NAMALWA (cell line): ENCODE measurements around the gene HBG2.
"Not testable (repeated sequence)": the region's sequence is repeated elsewhere in the genome, so short reads cannot be mapped to it uniquely, and the experiment has no call there.

Experiments
- DNase-seq: peaks from one replicate; pipeline ENCODE4 v3.0.0-alpha.2; 2015; ENCODE audit warnings: low spot score

HBG2 gene

DNA sequence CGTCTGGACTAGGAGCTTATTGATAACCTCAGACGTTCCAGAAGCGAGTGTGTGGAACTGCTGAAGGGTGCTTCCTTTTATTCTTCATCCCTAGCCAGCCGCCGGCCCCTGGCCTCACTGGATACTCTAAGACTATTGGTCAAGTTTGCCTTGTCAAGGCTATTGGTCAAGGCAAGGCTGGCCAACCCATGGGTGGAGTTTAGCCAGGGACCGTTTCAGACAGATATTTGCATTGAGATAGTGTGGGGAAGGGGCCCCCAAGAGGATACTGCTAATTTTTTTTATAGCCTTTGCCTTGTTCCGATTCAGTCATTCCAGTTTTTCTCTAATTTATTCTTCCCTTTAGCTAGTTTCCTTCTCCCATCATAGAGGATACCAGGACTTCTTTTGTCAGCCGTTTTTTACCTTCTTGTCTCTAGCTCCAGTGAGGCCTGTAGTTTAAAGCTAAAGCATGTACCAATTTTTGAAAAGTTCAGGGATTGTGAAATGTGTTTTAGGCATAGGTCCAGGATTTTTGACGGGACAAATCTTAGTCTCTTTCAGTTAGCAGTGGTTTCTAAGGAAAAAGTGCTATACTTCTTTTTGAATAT lies 4.7 kb downstream of the HBG2 start, which contains the start of gene HBG1:
Gene HBG1 (minus strand): TSS at position 51 of the 590 bp plus-strand sequence. CDS start 53 bp downstream, outside the sequence.
- not testable (repeated sequence) for DNase-seq

GRCh38 chr11:5248498-5248897 lies 6.1 kb downstream of the HBG2 start:
- not testable (repeated sequence) for DNase-seq

DNA sequence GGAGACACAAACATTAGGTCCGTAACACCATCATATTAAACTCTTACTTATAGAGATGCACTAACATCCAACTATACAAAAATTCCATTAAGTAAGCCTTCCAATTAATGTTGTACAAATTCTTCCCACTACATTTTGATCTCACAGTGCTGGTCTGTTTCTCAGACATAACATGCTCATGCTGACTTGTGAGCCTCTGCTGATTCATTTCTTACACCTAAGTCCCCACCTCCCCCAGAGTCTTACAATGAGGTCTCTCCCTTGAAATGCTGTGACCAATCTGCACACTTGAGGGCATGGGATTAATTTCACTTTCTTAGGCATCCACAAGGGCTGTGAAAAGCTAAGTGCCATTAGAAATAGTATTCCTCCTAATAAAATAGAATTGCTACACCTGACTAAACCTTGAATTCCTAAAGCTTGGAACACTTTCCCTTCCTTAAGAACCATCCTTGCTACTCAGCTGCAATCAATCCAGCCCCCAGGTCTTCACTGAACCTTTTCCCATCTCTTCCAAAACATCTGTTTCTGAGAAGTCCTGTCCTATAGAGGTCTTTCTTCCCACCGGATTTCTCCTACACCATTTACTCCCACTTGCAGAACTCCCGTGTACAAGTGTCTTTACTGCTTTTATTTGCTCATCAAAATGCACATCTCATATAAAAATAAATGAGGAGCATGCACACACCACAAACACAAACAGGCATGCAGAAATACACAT lies 6.9 kb downstream of the HBG2 start:
- no peak for DNase-seq

DNA sequence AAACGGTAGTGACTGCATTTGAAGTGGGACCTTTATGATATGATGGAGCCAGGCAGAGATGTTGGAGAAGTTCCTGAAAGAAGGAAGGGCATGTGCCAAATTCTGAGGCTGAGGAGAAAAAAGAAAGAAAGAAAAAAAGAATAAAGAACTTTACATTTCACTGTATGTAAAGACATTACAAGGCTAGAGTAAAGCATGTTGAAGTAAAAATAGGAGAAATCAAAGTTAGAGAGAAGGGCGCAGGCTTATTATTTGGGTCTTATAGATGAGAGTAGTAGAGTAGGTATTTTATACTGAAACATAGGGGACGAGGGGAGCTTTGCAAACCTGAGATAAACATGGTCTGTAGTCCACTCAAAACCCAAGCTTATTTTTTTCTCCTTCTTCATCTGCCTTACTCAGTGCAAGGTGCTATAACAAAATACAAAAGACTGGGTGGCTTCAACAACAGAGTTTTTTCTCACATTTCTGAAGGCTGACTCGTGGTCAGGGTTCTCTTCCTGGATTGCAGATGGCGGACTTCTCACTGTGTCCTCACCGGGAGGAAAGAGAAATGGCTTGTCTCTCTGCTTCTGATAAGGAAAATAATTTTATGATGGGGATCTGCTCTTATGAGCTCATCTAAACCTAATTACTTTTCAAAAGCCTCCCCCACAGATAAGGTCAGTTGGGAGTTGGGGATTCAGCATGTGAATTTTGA lies 7.7 kb downstream of the HBG2 start:
- DNase-seq: no peak

GRCh38 chr11:5245155-5245554 lies 9.4 kb downstream of the HBG2 start:
- DNase-seq: no peak

DNA sequence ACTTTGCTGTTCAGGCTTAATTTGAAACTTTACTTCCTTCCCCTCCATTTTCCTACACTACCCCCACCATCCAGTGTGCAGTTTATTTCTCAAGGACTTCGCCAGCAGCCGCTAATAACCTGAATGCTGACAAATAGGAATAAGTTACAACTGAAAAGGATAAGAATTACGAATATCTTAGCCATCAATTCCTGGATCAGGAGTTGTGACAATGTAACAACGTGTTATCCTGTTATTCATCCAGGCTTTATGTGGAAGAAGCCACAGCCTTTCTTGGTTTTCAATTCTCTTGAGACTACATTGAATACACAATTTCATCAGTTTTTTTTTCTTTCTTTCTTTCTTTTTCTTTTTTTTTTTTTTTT lies 10.8 kb downstream of the HBG2 start:
- no peak for DNase-seq

DNA sequence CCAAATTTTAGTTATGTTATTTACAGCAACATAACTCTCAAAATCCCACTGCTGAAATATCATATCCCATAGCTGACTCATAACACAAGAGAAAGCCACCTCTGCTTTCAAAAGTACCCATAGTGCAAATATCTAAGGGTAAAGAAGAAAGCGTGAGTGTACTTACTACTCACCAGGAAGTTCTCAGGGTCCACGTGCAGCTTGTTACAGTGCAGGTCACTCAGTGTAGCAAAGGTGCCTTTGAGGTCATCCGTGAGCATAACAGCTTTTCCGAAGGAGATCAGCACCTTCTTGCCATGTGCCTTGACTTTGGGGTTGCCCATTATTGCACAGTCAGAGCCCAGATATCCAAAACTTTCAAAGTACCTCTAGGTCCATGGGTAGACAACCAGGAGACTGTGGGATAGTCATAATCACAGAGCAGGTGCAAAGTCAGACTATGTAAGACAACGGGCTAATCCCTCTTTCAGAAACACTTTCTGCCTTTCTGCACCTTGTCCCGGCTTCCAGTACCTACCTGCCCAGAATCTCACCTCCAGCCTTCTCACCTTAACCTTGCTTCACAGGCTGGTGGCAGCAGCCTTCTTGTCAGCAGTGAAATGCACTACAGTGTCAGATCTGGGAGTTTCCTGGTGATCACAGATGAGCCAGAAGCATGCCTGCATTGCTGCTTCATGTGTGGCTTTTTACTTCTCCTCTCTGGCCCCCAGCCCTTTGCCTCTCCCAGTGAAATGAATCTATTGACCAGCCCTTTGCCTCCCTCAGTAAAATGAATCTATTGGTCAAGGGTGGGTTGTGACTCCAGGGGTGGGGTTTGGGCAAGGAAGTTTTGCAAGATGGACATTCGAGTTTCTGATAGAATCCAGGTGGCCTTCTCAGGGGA lies 11.4 kb downstream of the HBG2 start:
- DNase-seq: no peak

GRCh38 chr11:5242208-5242607 lies 12.4 kb downstream of the HBG2 start:
- DNase-seq: no peak

- no peak for DNase-seq
These were observed 13.1 kb downstream of the HBG2 start for GRCh38 chr11:5241458-5241857.

GRCh38 chr11:5240458-5240857 lies 14.1 kb downstream of the HBG2 start:
- DNase-seq: no peak

GRCh38 chr11:5240056-5240455 lies 14.5 kb downstream of the HBG2 start:
- no peak for DNase-seq

DNA sequence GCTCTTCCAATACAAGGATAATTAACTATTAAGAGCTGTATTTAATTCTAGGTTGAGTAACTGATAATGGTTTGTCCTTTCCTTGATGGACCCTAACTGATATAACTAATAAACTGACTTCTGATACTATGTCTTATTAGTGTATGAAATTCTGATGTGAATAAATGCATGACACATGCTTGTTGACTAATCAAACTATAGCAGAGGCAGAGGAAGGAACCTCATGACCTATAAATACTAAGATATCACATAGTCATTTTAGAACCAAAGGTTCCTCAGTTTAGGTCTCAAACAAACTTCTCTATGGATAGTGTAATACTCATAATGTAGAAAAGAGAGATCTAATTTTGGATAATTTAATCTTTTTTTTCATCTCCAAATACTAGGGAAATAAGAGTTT lies 15.5 kb downstream of the HBG2 start:
- DNase-seq: no peak

DNA sequence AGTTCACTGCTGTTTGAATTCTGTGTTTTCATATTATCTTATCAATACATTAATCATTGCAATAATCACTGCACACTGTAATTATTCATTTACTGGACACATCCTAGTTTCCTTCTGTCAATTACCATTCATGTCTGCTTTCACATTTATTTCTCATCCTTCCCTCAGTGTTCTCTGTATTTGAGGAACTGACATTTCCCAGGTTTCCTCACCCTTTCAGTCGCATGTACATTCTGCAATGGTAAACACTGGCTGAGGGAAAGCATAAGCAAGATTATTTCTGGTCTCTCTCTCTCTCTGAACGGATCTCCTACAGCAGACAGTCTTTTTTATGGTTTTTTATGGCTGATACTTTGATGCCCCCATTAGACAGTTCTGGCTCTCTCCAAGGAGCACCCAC lies 16.1 kb downstream of the HBG2 start:
- no peak for DNase-seq

- no peak for DNase-seq
These were observed 17.2 kb downstream of the HBG2 start for GRCh38 chr11:5237420-5237819.

DNA sequence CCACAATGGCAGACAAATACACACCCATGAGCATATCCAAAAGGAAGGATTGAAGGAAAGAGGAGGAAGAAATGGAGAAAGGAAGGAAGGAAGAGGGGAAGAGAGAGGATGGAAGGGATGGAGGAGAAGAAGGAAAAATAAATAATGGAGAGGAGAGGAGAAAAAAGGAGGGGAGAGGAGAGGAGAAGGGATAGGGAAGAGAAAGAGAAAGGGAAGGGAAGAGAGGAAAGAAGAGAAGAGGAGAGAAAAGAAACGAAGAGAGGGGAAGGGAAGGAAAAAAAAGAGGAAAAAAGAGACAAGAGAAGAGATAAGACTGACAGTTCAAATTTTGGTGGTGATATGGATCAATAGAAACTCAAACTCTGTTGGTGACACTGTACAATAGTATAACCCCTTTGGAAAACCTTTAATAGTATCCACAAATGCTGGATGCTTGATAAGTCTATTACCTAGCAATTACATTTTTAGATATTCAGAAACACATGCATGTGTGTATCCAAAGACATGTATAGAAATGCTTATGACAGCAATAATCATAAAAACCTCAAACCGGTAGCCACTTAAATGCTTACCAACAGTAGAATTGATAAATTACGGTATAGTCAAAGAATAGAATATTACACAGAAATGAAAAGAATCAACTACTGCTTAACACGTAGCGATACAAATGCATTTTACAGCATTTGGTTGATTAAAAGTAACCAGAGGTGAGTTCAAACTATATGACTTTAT lies 19.1 kb downstream of the HBG2 start:
- no peak for DNase-seq

- DNase-seq: no peak
These were observed 20.2 kb downstream of the HBG2 start, which contains the start of gene HBD for GRCh38 chr11:5234381-5234834. HBD (minus strand) TSS chr11:5234483; CDS start chr11:5234433, 50 bp downstream.

GRCh38 chr11:5233307-5233706 lies 21.3 kb downstream of the HBG2 start:
- DNase-seq: no peak

- no peak for DNase-seq
These were observed 21.8 kb downstream of the HBG2 start for GRCh38 chr11:5232821-5233220.

DNA sequence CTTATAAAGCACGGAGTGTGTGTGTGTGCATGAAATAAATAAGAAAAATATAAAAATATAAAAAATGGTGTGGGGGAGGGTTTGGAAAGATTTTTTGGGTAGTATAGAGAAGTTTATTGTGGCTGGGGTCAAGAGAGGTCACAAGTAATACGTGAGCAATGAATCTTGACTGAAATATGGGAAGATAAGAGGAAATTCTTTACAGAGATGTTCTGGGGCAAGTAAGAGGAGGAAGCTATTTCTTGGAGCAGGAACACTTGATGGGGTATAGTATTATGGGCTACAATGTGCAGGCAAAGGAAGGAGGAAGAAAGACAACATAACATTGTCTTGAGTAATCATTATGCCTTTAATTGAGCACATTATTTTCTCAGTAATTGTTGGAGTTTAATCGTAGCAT lies 22.4 kb downstream of the HBG2 start:
- no peak for DNase-seq

GRCh38 chr11:5231111-5231510 lies 23.5 kb downstream of the HBG2 start:
- DNase-seq: no peak

- DNase-seq: no peak
These were observed 24.3 kb downstream of the HBG2 start for GRCh38 chr11:5230266-5230665.
